Left lung (tissue), 10 donors: ENCODE data around the gene DOK5. TPM values are rescaled to one million over a fixed set of nuclear protein-coding genes. Genes with fewer than 3 reads are reported as not detected.
A peak's percentile ranks its signal among the peaks of the same experiment; 100 is the strongest.
"Not testable (repeated sequence)": the region's sequence is repeated elsewhere in the genome, so short reads cannot be mapped to it uniquely, and the experiment has no call there.

Source experiments
- ATAC-seq: fragments of 200-7000 bp; cut with Tn5 transposase; one replicate; pipeline ENCODE4 v1.9.1; 2020; ENCODE audit warnings: moderate library complexity
- DNase-seq, 4 donors: peaks; one replicate each; pipeline ENCODE4 v3.0.0-alpha.2; 2013 to 2020
- H3K27ac ChIP-seq, 2 donors: fragments of 200-600 bp; sonication (generic) in 1 of 2; one replicate each; pipeline versions ENCODE4 v1.5.0 to v1.8.0; 2020 to 2021
- H3K27me3 ChIP-seq, 2 donors: fragments of 200-600 bp; sonication (generic) in 1 of 2; one replicate each; pipeline versions ENCODE4 v1.5.0 to v1.8.0; 2020 to 2021
- H3K36me3 ChIP-seq, 2 donors: fragments of 200-600 bp; sonication (generic) in 1 of 2; one replicate each; pipeline versions ENCODE4 v1.5.0 to v1.8.0; 2020 to 2021
- H3K4me1 ChIP-seq, 2 donors: fragments of 200-600 bp; one replicate each; pipeline ENCODE4 v1.8.0; 2021
- H3K4me3 ChIP-seq, 2 donors: fragments of 200-600 bp; sonication (generic) in 1 of 2; one replicate each; pipeline versions ENCODE4 v1.5.0 to v1.8.0; 2020 to 2021; ENCODE audit warnings: mild to moderate bottlenecking in 1 of 2
- H3K9me3 ChIP-seq, 2 donors: fragments of 200-600 bp; sonication (generic) in 1 of 2; one replicate each; pipeline versions ENCODE4 v1.5.0 to v1.8.0; 2020 to 2021
- intact Hi-C, 2 donors: fragments of 100-400 bp; cut with DNase I; formaldehyde crosslinking; loops; one replicate each; pipeline versions ENCODE4 v1.11.2 to v1.14.2; 2022
- polyA plus RNA-seq, 6 donors: library from polyadenylated mRNA; unstranded; fragments of 120-200 nt; gene quantifications; one replicate each; pipeline ENCODE4 v1.2.1, GENCODE V29; 2013; ENCODE audit not compliant: insufficient read length in 6 of 6
- total RNA-seq, 2 donors: library from RNA; stranded (reverse); fragmentation: NEBNext Ultra II Directional; extraction: Animal tissue kit (Norgen Biotek cat#: 25700); gene quantifications; one replicate each; pipeline ENCODE4 v1.2.1, GENCODE V29; 2021
- TF ChIP-seq, protein P1 (sequence below), 2 donors: fragments of 200-600 bp; sonication (generic) in 1 of 2; IDR thresholded peaks; one replicate each; pipeline versions ENCODE4 v1.5.0 to v1.8.0; 2021; ENCODE audit warnings: antibody characterized with exemption in 2 of 2
- donor health status: DM: no; HTN: yes; CAD: no.
- donor health status: DM: no; HTN: no; CAD: no.

Gene DOK5
- total and polyA plus RNA-seq, 8 donors, result 0.92 to 3.6 (median 2.4) TPM

DNA sequence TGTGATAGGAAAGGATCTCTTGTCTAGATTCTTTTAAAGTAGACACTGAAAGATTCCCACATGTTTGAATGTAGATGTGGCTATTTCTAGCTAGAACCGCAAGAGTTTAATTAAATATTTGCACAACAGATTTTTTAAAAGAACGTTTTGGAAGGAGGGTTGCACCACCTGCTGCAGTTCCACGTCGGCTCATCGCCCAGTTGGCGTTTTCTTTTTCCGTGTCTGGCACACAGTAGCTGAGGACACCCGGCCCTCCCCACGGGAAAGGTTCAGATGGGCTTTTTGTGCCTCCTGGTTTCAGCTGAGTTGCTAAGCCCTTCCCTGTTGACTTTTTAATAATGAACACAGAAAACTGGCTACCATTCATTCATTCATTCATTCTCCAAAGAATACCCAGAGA, 41.8 kb upstream of the DOK5 start:
- no peak overlapping the region for H3K27ac ChIP-seq
- peaks cover 0 to 4% of the 10 kb centered on the region in 2 donors for H3K4me1 ChIP-seq
- H3K27me3 ChIP-seq, result no peaks in the 10 kb centered on the region
- DNase-seq (peak in 3 of 4 donors; percentile 16 to 60 (median 60)), ATAC-seq (peak; percentile 75)
- H3K9me3 ChIP-seq, result no peaks in the 10 kb centered on the region
- intact Hi-C loops, result no loop called here
- no peaks in the 10 kb centered on the region for H3K36me3 ChIP-seq
- no peak overlapping the region for H3K4me3 ChIP-seq
- TF ChIP-seq, protein P1, sequence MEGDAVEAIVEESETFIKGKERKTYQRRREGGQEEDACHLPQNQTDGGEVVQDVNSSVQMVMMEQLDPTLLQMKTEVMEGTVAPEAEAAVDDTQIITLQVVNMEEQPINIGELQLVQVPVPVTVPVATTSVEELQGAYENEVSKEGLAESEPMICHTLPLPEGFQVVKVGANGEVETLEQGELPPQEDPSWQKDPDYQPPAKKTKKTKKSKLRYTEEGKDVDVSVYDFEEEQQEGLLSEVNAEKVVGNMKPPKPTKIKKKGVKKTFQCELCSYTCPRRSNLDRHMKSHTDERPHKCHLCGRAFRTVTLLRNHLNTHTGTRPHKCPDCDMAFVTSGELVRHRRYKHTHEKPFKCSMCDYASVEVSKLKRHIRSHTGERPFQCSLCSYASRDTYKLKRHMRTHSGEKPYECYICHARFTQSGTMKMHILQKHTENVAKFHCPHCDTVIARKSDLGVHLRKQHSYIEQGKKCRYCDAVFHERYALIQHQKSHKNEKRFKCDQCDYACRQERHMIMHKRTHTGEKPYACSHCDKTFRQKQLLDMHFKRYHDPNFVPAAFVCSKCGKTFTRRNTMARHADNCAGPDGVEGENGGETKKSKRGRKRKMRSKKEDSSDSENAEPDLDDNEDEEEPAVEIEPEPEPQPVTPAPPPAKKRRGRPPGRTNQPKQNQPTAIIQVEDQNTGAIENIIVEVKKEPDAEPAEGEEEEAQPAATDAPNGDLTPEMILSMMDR (IDR thresholded peaks at IDR 0.05), result no peak

DNA sequence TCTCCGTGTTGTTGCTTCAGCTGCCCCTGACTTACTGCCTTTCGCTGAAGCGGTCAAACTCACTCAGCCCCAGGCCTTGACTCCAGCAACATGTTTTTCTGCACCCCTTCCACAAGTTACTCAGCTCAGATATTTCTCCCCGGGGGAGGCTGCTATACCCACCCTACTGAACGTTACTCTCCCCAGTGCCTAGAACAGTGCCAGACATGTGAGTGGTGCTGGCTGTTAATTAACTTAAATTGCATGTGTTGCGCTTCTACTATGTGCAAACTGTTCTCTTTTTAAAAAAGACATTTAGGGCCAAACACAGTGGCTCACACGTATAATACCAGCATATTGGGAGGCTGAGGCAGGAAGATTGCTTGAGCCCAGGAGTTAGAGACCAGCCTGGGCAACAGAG, 41.2 kb upstream of the DOK5 start:
- Histone ChIP-seq H3K36me3 (no peaks in the 10 kb centered on the region), H3K27me3 (no peaks in the 10 kb centered on the region), H3K4me3 (no peak overlapping the region), H3K27ac (no peak overlapping the region), H3K9me3 (no peaks in the 10 kb centered on the region), H3K4me1 (peaks cover 0 to 4% of the 10 kb centered on the region in 2 donors)
- TF ChIP-seq, protein P1 (IDR thresholded peaks at IDR 0.05), result no peak
- no peak for DNase-seq
- intact Hi-C loops, result no loop called here
- no peak for ATAC-seq

DNA sequence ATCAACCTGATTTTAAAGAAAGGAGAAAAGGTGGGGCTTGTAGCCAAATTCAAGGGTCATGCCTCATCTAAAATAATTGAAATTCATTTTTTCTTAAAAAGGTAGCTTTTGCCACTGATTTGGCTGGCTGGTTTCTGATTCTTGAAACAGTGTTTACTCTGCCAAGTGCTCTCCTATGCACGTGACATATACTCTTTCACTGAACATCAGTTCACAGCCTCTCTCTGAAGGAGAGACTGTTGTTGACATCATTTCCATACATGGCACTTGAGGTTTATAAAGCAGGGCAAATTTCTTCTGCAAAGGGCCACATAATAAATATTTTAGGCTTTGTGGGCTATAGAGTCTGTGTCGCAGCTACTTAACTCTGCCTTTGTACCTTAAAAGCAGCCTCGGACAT, 40.4 kb upstream of the DOK5 start:
- Histone ChIP-seq H3K4me1 (peaks cover 0 to 4% of the 10 kb centered on the region in 2 donors), H3K27ac (no peak overlapping the region), H3K27me3 (no peaks in the 10 kb centered on the region), H3K36me3 (no peaks in the 10 kb centered on the region), H3K4me3 (no peak overlapping the region), H3K9me3 (no peaks in the 10 kb centered on the region)
- TF ChIP-seq, protein P1 (IDR thresholded peaks at IDR 0.05), result no peak
- ATAC-seq (peak; percentile 60), DNase-seq (peak in 1 of 4 donors; percentile 31)
- intact Hi-C loops, result no loop called here

DNA sequence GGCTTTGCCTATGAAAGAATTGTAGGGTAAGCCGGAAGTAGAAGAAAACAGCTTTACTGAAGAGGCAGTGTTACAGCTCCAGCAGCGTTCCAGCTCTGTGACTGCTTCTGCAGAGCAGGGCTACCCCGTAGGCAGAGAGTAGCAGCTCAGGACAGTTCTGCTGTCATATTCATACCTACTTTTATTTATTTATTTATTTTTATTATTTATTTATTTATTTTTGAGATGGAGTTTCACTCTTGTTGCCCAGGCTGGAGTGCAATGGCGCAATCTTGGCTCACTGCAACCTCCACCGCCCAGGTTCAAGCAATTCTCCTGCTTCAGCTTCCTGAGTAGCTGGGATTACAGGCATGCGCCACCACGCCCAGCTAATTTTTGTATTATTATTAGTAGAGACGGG, 39.0 kb upstream of the DOK5 start:
- H3K4me3 ChIP-seq, intact Hi-C loops, DNase-seq, H3K36me3 ChIP-seq, H3K9me3 ChIP-seq, H3K27me3 ChIP-seq, ATAC-seq, H3K4me1 ChIP-seq, H3K27ac ChIP-seq: not testable (repeated sequence)

DNA sequence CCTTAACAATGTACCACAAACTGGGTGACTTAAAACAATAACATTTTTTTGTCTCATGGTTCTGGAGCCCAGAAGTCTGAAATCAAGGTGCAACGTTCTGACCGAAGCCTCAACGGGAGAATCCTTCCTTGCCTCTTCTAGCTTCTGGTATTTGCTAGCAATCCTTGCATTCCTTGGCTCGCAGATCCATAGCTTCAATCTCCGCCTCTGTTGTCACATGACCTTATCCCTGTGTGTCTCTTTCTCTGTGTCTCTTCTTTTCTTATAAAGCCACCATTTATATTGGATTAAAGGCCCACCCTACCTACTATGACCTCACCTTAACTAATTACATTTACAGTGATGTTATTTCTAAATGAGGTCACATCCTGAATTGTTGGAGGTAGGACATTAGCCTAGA, 37.2 kb upstream of the DOK5 start:
- Histone ChIP-seq H3K4me1 (peaks cover 0 to 4% of the 10 kb centered on the region in 2 donors), H3K27me3 (no peaks in the 10 kb centered on the region), H3K36me3 (no peaks in the 10 kb centered on the region), H3K4me3 (no peak overlapping the region), H3K27ac (no peak overlapping the region), H3K9me3 (no peaks in the 10 kb centered on the region)
- intact Hi-C loops, result no loop called here
- no peak for ATAC-seq
- TF ChIP-seq, protein P1 (IDR thresholded peaks at IDR 0.05), result no peak
- DNase-seq, result no peak

DNA sequence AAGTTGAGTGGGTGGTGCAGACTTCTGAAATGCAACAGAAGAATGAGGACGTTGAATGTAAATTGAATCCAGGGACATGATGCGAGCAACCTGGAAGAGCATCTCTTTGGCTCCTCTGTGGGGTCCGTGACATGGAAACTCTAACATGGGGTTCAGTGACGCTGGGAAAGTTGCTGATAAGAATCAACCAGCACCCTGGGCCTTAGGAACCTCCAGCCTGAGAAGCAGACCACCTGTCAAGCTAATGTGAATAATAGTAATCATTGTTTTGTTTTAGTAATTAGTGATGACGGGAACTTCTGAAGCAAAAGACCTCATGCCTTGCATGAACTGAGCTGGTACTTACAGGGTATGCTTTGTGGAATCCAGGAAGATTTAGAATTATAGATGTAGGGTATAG, 25.2 kb upstream of the DOK5 start:
- H3K4me1 ChIP-seq, result no peaks in the 10 kb centered on the region

More for the DNA sequence above, 25.2 kb upstream of the DOK5 start:
- H3K36me3 ChIP-seq, result no peaks in the 10 kb centered on the region
- TF ChIP-seq, protein P1 (IDR thresholded peaks at IDR 0.05), result no peak
- intact Hi-C loops, result no loop called here
- no peak overlapping the region for H3K27ac ChIP-seq
- H3K9me3 ChIP-seq, result peaks cover 0 to 4% of the 10 kb centered on the region in 2 donors
- DNase-seq (no peak), ATAC-seq (no peak)
- no peak overlapping the region for H3K4me3 ChIP-seq
- H3K27me3 ChIP-seq, result no peaks in the 10 kb centered on the region
